Neural progenitor cell (in vitro differentiated cells): Measurements from ENCODE around the gene IL9R.

Experiments used
- EZH2 ChIP-seq: fragments of 200-600 bp; sonication (generic); IDR thresholded peaks from 2 replicates; pipeline ENCODE4 v1.6.1; 2017; ENCODE audit warnings: antibody characterized with exemption, mild to moderate bottlenecking, moderate library complexity
- TF ChIP-seq, protein P1 (sequence below): fragments of 200-600 bp; sonication (generic); IDR thresholded peaks from 2 replicates; pipeline ENCODE4 v1.5.1; 2017; ENCODE audit warnings: antibody characterized with exemption, mild to moderate bottlenecking

DNA sequence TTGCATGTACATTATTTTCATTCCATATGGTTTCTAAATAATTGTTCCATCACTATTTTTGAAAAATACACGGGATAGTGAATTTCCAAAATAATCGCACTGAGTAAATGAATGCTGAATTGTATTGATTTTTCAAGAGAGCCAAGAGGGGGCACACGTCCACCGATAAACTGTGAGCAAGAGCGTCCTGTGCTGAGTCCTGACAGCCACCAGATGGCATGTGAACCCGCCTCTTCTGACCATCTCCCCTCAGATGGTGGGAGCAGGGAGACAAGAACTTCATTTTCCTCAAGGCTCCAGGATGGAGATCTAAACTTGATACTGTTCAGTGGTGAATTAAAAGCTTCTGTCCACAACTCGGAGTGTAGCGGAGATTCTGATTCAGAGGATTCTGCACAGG lies 30.6 kb upstream of the IL9R start:
- TF ChIP-seq, protein P1, sequence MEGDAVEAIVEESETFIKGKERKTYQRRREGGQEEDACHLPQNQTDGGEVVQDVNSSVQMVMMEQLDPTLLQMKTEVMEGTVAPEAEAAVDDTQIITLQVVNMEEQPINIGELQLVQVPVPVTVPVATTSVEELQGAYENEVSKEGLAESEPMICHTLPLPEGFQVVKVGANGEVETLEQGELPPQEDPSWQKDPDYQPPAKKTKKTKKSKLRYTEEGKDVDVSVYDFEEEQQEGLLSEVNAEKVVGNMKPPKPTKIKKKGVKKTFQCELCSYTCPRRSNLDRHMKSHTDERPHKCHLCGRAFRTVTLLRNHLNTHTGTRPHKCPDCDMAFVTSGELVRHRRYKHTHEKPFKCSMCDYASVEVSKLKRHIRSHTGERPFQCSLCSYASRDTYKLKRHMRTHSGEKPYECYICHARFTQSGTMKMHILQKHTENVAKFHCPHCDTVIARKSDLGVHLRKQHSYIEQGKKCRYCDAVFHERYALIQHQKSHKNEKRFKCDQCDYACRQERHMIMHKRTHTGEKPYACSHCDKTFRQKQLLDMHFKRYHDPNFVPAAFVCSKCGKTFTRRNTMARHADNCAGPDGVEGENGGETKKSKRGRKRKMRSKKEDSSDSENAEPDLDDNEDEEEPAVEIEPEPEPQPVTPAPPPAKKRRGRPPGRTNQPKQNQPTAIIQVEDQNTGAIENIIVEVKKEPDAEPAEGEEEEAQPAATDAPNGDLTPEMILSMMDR, result peak; percentile 60
- TF ChIP-seq EZH2, result no peak
